ENCODE results near the gene APBA1.

The APBA1 gene

GRCh38 chr9:69582018-69582417, 90.2 kb downstream of the APBA1 start:
- TF ChIP-seq CTCF (conservative IDR thresholded peaks at IDR 0.05; ENCODE audit: low read depth, low read length), result no peak
- no peak overlapping the region for H3K4me3 ChIP-seq (ENCODE audit: low read depth, low read length)

GRCh38 chr9:69580582-69581214, 91.5 kb downstream of the APBA1 start:
- DNase-seq (ENCODE audit: low read depth), result no peak
- no peak for TF ChIP-seq CTCF (conservative IDR thresholded peaks at IDR 0.05; ENCODE audit: low read depth, low read length)
- no peak overlapping the region for H3K4me3 ChIP-seq (ENCODE audit: low read depth, low read length)

More at GRCh38 chr9:69582018-69582417, 90.2 kb downstream of the APBA1 start:
- DNase-seq (ENCODE audit: low read depth), result no peak

GRCh38 chr9:69579760-69580581, 92.2 kb downstream of the APBA1 start:
- TF ChIP-seq CTCF (conservative IDR thresholded peaks at IDR 0.05; ENCODE audit: low read depth, low read length), result no peak
- H3K4me3 ChIP-seq (ENCODE audit: low read depth, low read length), result no peak overlapping the region
- no peak for DNase-seq (ENCODE audit: low read depth)

GRCh38 chr9:69579032-69579758, 93.0 kb downstream of the APBA1 start:
- no peak overlapping the region for H3K4me3 ChIP-seq (ENCODE audit: low read depth, low read length)
- no peak for DNase-seq (ENCODE audit: low read depth)
- no peak for TF ChIP-seq CTCF (conservative IDR thresholded peaks at IDR 0.05; ENCODE audit: low read depth, low read length)

GRCh38 chr9:69578026-69578425, 94.1 kb downstream of the APBA1 start:
- TF ChIP-seq CTCF (conservative IDR thresholded peaks at IDR 0.05; ENCODE audit: low read depth, low read length), result no peak
- H3K4me3 ChIP-seq (ENCODE audit: low read depth, low read length), result no peak overlapping the region
- DNase-seq (ENCODE audit: low read depth), result no peak

- no peak for TF ChIP-seq CTCF (conservative IDR thresholded peaks at IDR 0.05; ENCODE audit: low read depth, low read length)
- no peak for DNase-seq (ENCODE audit: low read depth)
- H3K4me3 ChIP-seq (ENCODE audit: low read depth, low read length), result no peak overlapping the region
These were observed 95.0 kb downstream of the APBA1 start for GRCh38 chr9:69577123-69577522.
